SJCRH30 (cell line): Measurements from ENCODE around the gene LCOR. TPM values are rescaled to one million over a fixed set of nuclear protein-coding genes. Genes with fewer than 3 reads are reported as not detected.

Source experiments
- DNase-seq, 2 experiments: peaks; one replicate each; pipeline ENCODE4 v3.0.0-alpha.2; 2015 to 2020
- H3K27ac ChIP-seq: fragments of 250-450 bp; sonication (Bioruptor Pico); 2 replicates; pipeline ENCODE4 v1.5.1; 2020; ENCODE audit warnings: mild to moderate bottlenecking, moderate library complexity
- H3K27me3 ChIP-seq: fragments of 250-450 bp; sonication (Bioruptor Pico); 2 replicates; pipeline ENCODE4 v1.5.1; 2020; ENCODE audit warnings: mild to moderate bottlenecking, moderate library complexity
- H3K36me3 ChIP-seq: fragments of 250-450 bp; sonication (Bioruptor Pico); 2 replicates; pipeline ENCODE4 v1.5.1; 2020; ENCODE audit warnings: mild to moderate bottlenecking, moderate library complexity
- H3K4me1 ChIP-seq: fragments of 250-450 bp; sonication (Bioruptor Pico); 2 replicates; pipeline ENCODE4 v1.5.1; 2020; ENCODE audit warnings: mild to moderate bottlenecking, moderate library complexity
- H3K4me3 ChIP-seq: fragments of 250-450 bp; sonication (Bioruptor Pico); 2 replicates; pipeline ENCODE4 v1.5.1; 2020; ENCODE audit warnings: mild to moderate bottlenecking, moderate library complexity
- H3K9me3 ChIP-seq: fragments of 250-450 bp; sonication (Bioruptor Pico); replicated peaks from 2 replicates; pipeline ENCODE4 v1.5.1; 2020; ENCODE audit warnings: mild to moderate bottlenecking, moderate library complexity
- total RNA-seq: library from RNA; depleted of rRNA; stranded (reverse); fragments of >200 nt; shearing (Covaris generic); gene quantifications from 2 replicates; pipeline ENCODE4 v1.2.3, GENCODE V29; 2014; rRNA removed

The LCOR gene
- total RNA-seq, 1 experiment from 2014 or later = 26.7 TPM

- H3K27me3 ChIP-seq = no peaks in the 10 kb centered on the region
- H3K36me3 ChIP-seq = no peaks in the 10 kb centered on the region
- no peak for DNase-seq
- H3K4me1 ChIP-seq = no peaks in the 10 kb centered on the region
- H3K4me3 ChIP-seq = no peak overlapping the region
- no peaks in the 10 kb centered on the region for H3K9me3 ChIP-seq
- H3K27ac ChIP-seq = no peak overlapping the region
These were observed 206.6 kb downstream of the LCOR start for GRCh38 chr10:97038688-97039087.

DNA sequence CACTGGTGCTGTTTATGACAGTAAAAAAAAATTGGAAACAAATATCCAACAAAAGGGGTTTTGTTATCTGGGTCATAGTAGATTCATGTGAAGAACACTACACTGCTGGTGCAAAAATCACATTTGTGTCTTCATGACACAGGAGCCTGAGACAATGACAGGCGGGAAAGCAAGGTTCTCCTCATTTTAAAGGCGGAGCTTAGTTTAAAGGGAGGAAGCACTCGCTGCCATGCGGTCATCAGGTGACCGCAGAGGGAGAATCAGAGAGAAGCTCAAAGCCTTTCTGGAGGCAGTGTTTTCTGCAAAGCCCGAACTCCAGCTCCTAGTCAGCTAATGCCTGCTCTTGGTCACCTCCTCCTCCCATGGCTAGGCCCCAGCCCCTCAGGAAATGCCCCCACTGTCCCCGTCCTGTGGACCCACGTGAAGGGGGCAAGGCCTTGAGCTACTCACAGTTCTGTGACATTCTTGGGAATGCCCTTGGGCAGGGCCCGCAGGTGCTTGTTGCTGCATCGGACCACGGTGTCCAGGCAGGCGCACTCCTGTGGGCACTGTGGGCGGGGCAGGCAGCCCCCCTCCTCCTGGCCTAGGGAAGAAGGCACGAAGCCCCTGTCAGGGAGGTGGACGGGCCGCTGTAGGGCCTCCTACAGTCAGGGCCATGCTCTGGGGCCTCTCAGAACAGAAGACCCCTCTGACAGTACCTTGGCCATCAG, 207.6 kb downstream of the LCOR start:
- Histone ChIP-seq H3K36me3 (no peaks in the 10 kb centered on the region), H3K4me3 (no peak overlapping the region), H3K4me1 (no peaks in the 10 kb centered on the region), H3K27ac (no peak overlapping the region), H3K27me3 (no peaks in the 10 kb centered on the region), H3K9me3 (no peaks in the 10 kb centered on the region)
- DNase-seq = no peak

- Histone ChIP-seq H3K9me3 (no peaks in the 10 kb centered on the region), H3K36me3 (no peaks in the 10 kb centered on the region), H3K4me1 (no peaks in the 10 kb centered on the region), H3K27ac (no peak overlapping the region), H3K27me3 (no peaks in the 10 kb centered on the region), H3K4me3 (no peak overlapping the region)
- no peak for DNase-seq
These were observed 208.1 kb downstream of the LCOR start for GRCh38 chr10:97040248-97040584.

GRCh38 chr10:97040706-97041105, 208.6 kb downstream of the LCOR start:
- H3K4me3 ChIP-seq = no peak overlapping the region
- no peak for DNase-seq
- no peaks in the 10 kb centered on the region for H3K36me3 ChIP-seq
- H3K27me3 ChIP-seq = no peaks in the 10 kb centered on the region
- no peaks in the 10 kb centered on the region for H3K4me1 ChIP-seq
- H3K9me3 ChIP-seq = no peaks in the 10 kb centered on the region
- no peak overlapping the region for H3K27ac ChIP-seq

DNA sequence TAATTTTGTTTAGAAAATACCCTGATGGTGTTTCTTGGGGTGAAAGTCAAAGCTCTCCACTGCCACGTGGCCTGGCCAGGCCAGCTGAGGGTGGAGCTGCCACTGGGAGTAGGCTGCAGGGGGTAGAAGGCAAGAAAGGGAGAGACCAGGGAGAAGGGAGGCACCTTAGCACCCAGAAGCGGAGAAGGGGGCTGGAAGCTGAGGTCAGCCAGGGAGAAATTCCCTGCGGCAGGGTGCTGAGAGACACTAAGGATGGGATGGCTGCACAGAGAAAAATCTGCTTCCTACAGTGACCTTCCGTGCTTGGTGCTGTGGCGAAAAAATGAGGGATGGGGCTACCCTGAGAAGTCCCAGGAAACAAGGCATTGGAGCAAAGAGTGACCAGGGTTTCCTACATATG, 210.0 kb downstream of the LCOR start:
- Histone ChIP-seq H3K9me3 (no peaks in the 10 kb centered on the region), H3K27ac (no peak overlapping the region), H3K27me3 (no peaks in the 10 kb centered on the region), H3K4me3 (no peak overlapping the region), H3K4me1 (no peaks in the 10 kb centered on the region), H3K36me3 (no peaks in the 10 kb centered on the region)
- no peak for DNase-seq

DNA sequence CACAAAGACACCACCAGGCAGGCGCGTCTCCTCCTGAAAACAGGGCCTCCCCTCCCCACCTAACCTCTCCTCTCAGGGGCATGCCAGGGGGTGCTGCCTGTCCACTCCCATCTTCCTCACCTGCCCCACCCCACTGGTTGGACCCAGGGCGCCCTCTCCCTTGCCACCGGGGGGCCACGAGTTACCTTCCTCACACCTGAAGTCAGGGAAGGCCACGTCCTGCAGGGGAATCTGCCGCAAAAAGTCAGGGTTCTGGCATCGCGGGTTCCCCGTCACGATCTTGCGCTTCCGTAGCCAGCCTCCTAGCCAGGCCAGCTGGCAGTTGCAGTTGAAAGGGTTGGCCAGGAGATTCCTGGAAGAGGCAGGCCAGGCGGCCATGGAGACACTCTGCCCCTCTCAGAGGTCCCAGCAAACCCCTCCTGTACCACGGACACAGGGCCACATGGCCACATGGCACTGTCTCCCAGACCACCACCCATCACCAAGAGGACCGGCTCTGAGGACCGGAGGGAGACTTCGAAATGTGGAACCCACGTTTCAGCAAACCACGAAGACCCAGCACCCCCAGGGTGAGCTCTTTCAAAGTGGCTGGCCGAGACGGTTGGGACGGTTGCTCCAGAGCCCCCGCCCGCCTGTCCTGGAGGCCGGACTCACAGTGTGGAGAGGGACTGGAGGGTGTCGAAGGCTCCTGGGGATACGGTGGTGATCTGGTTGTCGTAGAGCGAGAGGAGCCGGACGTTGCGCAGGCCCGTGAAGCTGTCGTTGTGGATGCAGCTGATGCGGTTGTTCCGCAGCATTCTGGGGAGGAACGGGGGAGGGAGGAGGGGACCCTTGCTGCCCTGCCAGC, 210.8 kb downstream of the LCOR start:
- Histone ChIP-seq H3K9me3 (no peaks in the 10 kb centered on the region), H3K27me3 (no peaks in the 10 kb centered on the region), H3K27ac (no peak overlapping the region), H3K36me3 (no peaks in the 10 kb centered on the region), H3K4me3 (no peak overlapping the region), H3K4me1 (no peaks in the 10 kb centered on the region)
- DNase-seq = no peak

- DNase-seq = no peak
- H3K9me3 ChIP-seq = no peaks in the 10 kb centered on the region
- no peaks in the 10 kb centered on the region for H3K4me1 ChIP-seq
- no peaks in the 10 kb centered on the region for H3K27me3 ChIP-seq
- H3K27ac ChIP-seq = no peak overlapping the region
- H3K36me3 ChIP-seq = no peaks in the 10 kb centered on the region
- no peak overlapping the region for H3K4me3 ChIP-seq
These were observed 211.4 kb downstream of the LCOR start for GRCh38 chr10:97043563-97043855.

Other genes with a start within 250 kb of the LCOR start
- gene TM9SF3, start 245.3 kb upstream of the LCOR start, total RNA-seq = 53.5 and 71.0 TPM in 2 replicates
- gene PIK3AP1, start 111.8 kb upstream of the LCOR start, total RNA-seq = 5.6 and 7.1 TPM in 2 replicates